H1 (cell line): ENCODE measurements around the gene RASGEF1B. TPM values are rescaled to one million over a fixed set of nuclear protein-coding genes. Genes with fewer than 3 reads are reported as not detected.

Experiments used
- CTCF ChIA-PET: fragments of 300-600 bp; sonication (Branson Sonifier 250); formaldehyde crosslinking; loops from one replicate; lab custom pipeline; 2021; ENCODE audit not compliant: partially characterized antibody; lab: Charles Lee
- POLR2A ChIA-PET: fragments of 300-600 bp; sonication (Branson Sonifier 250); formaldehyde crosslinking; loops from one replicate; lab custom pipeline; 2021; ENCODE audit warnings: inconsistent platforms; ENCODE audit not compliant: partially characterized antibody; lab: Charles Lee
- DNase-seq, 2 experiments: peaks; one replicate each; pipeline versions ENCODE4 v3.0.0 to v3.0.0-alpha.2; 2010 to 2022; ENCODE audit warnings: low spot score in 2 of 2, low read depth in 1 of 2, mixed read lengths in 1 of 2
- FAIRE-seq: peaks from 2 replicates; lab custom pipeline; 2011; peaks lifted over from hg19 to GRCh38; lab: Jason Lieb, UNC
- H2AFZ ChIP-seq: 2 replicates; pipeline ENCODE4 v1.8.1; 2012; ENCODE audit warnings: low read length, inconsistent platforms
- H2AK5ac ChIP-seq: 2 replicates; pipeline ENCODE4 v1.6.1; 2013; ENCODE audit warnings: low read depth, low read length
- H2BK120ac ChIP-seq: replicated peaks from 2 replicates; pipeline ENCODE3; 2013; ENCODE audit warnings: low read depth, low read length, inconsistent platforms
- H2BK12ac ChIP-seq: 2 replicates; pipeline ENCODE4 v1.6.1; 2013; ENCODE audit warnings: low read depth, low read length
- H2BK15ac ChIP-seq: 2 replicates; pipeline ENCODE4 v1.6.1; 2013; ENCODE audit warnings: low read length
- H2BK20ac ChIP-seq: 2 replicates; pipeline ENCODE4 v1.6.1; 2013; ENCODE audit warnings: low read length
- H2BK5ac ChIP-seq: 2 replicates; pipeline ENCODE4 v1.6.1; 2013; ENCODE audit warnings: low read depth, low read length
- H3K14ac ChIP-seq: 2 replicates; pipeline ENCODE4 v1.6.1; 2013; ENCODE audit warnings: inconsistent platforms; ENCODE audit not compliant: insufficient read length
- H3K18ac ChIP-seq: 2 replicates; pipeline ENCODE4 v1.6.1; 2013; ENCODE audit warnings: low read length; ENCODE audit errors: extremely low read depth
- H3K23ac ChIP-seq: 2 replicates; pipeline ENCODE4 v1.6.1; 2013; ENCODE audit warnings: inconsistent platforms; ENCODE audit not compliant: insufficient read length
- H3K23me2 ChIP-seq: 2 replicates; pipeline ENCODE4 v1.6.1; 2013; ENCODE audit warnings: low read depth, low read length
- H3K27ac ChIP-seq: 2 replicates; pipeline ENCODE4 v1.6.1; 2011; ENCODE audit warnings: low read depth, low read length, inconsistent platforms
- H3K27me3 ChIP-seq, 4 experiments: replicated peaks in 1 of 4; 1 replicate in 1 of 4; 2 replicates in 3 of 4; pipeline versions ENCODE4 v1.6.1 to v1.8.1; 2011 to 2013; ENCODE audit warnings: low read length in 3 of 4, mild to moderate bottlenecking in 3 of 4, inconsistent platforms in 2 of 4, mixed read lengths in 2 of 4, moderate library complexity in 1 of 4; ENCODE audit not compliant: control insufficient read depth in 3 of 4, insufficient read depth in 3 of 4; ENCODE audit errors: extremely low read depth in 1 of 4
- H3K36me3 ChIP-seq, 4 experiments: 2 replicates each; pipeline versions ENCODE4 v1.6.1 to v1.8.1; 2011 to 2013; ENCODE audit warnings: mild to moderate bottlenecking in 4 of 4, low read length in 3 of 4, moderate library complexity in 2 of 4, control low read depth in 1 of 4, inconsistent platforms in 1 of 4; ENCODE audit not compliant: insufficient read depth in 4 of 4, control insufficient read depth in 2 of 4
- H3K4ac ChIP-seq: replicated peaks from 2 replicates; pipeline ENCODE3; 2013; ENCODE audit warnings: low read length, low read depth, mixed read lengths, inconsistent platforms; ENCODE audit not compliant: insufficient read length
- H3K4me1 ChIP-seq, 4 experiments: replicated peaks in 1 of 4; 1 replicate in 1 of 4; 2 replicates in 3 of 4; pipeline versions ENCODE4 v1.6.1 to v1.8.1; 2011 to 2013; ENCODE audit warnings: low read length in 3 of 4, inconsistent platforms in 2 of 4, mixed read lengths in 1 of 4; ENCODE audit not compliant: insufficient read depth in 4 of 4, control insufficient read depth in 3 of 4
- H3K4me2 ChIP-seq, 2 experiments: 2 replicates each; pipeline versions ENCODE4 v1.6.1 to v1.8.1; 2011 to 2013; ENCODE audit warnings: low read depth in 2 of 2, low read length in 2 of 2, control low read depth in 1 of 2, inconsistent platforms in 1 of 2, mild to moderate bottlenecking in 1 of 2; ENCODE audit not compliant: insufficient read depth in 1 of 2
- H3K4me3 ChIP-seq, 4 experiments: fragments of 200-600, 300-600 bp in 1 of 4; sonication (generic), shearing (Covaris generic), sonication (Bioruptor Twin) in 1 of 4; 2 replicates each; pipeline versions ENCODE4 v1.5.1 to v1.8.1; 2011 to 2016; ENCODE audit warnings: low read length in 4 of 4, low read depth in 3 of 4, control low read depth in 2 of 4, inconsistent platforms in 2 of 4, mild to moderate bottlenecking in 2 of 4, mixed read lengths in 1 of 4, moderate library complexity in 1 of 4; ENCODE audit not compliant: insufficient read depth in 2 of 4; ENCODE audit errors: extremely low read depth in 1 of 4
- H3K56ac ChIP-seq: replicated peaks from 2 replicates; pipeline ENCODE3; 2013; ENCODE audit warnings: low read depth, mild to moderate bottlenecking, mixed read lengths, low read length, inconsistent platforms; ENCODE audit not compliant: insufficient read length
- H3K79me1 ChIP-seq: 2 replicates; pipeline ENCODE4 v1.6.1; 2013; ENCODE audit warnings: low read depth, low read length, control low read depth
- H3K79me2 ChIP-seq, 2 experiments: 2 replicates each; pipeline versions ENCODE4 v1.6.1 to v1.8.1; 2012 to 2013; ENCODE audit warnings: low read length in 2 of 2, mild to moderate bottlenecking in 2 of 2, inconsistent platforms in 1 of 2; ENCODE audit not compliant: insufficient read depth in 2 of 2, control insufficient read depth in 1 of 2
- H3K9ac ChIP-seq, 4 experiments: replicated peaks in 1 of 4; 1 replicate in 1 of 4; 2 replicates in 3 of 4; pipeline versions ENCODE4 v1.6.1 to v1.8.1; 2011 to 2013; ENCODE audit warnings: low read depth in 3 of 4, low read length in 3 of 4, control low read depth in 2 of 4, mild to moderate bottlenecking in 2 of 4, moderate library complexity in 2 of 4, inconsistent platforms in 1 of 4; ENCODE audit errors: extremely low read depth in 1 of 4
- H3K9me3 ChIP-seq, 2 experiments: 2 replicates each; pipeline versions ENCODE4 v1.6.1 to v1.8.1; 2012 to 2013; ENCODE audit warnings: mild to moderate bottlenecking in 2 of 2, moderate library complexity in 2 of 2, control low read depth in 1 of 2, inconsistent platforms in 1 of 2, low read depth in 1 of 2, low read length in 1 of 2, mixed read lengths in 1 of 2; ENCODE audit not compliant: insufficient read depth in 2 of 2
- H4K20me1 ChIP-seq, 2 experiments: replicated peaks in 1 of 2; 2 replicates each; pipeline versions ENCODE3 to v1.8.1; 2011 to 2013; ENCODE audit warnings: inconsistent platforms in 2 of 2, low read length in 2 of 2, mild to moderate bottlenecking in 1 of 2; ENCODE audit not compliant: insufficient read depth in 2 of 2, control insufficient read depth in 1 of 2
- H4K5ac ChIP-seq: 2 replicates; pipeline ENCODE4 v1.6.1; 2013; ENCODE audit warnings: low read length, low read depth, mixed read lengths, inconsistent platforms; ENCODE audit not compliant: insufficient read length
- H4K8ac ChIP-seq: 2 replicates; pipeline ENCODE4 v1.8.0; 2013; ENCODE audit warnings: mild to moderate bottlenecking, moderate library complexity, low read length, inconsistent platforms; ENCODE audit not compliant: insufficient read depth; ENCODE audit errors: extremely low read depth
- H4K91ac ChIP-seq: replicated peaks from 2 replicates; pipeline ENCODE3; 2013; ENCODE audit warnings: low read length, mixed read lengths, inconsistent platforms; ENCODE audit not compliant: insufficient read length
- NRF1 ChIP-seq: IDR thresholded peaks from 2 replicates; pipeline ENCODE4 v1.6.1; 2011; ENCODE audit warnings: mild to moderate bottlenecking, low read depth, low read length, improper control_type of control experiment
- RAD21 ChIP-seq, 2 experiments: IDR thresholded peaks in 1 of 2; conservative IDR thresholded peaks in 1 of 2; 2 replicates each; pipeline ENCODE4 v1.6.1; 2011; ENCODE audit warnings: low read depth in 2 of 2, low read length in 2 of 2, improper control_type of control experiment in 1 of 2, inconsistent platforms in 1 of 2, mild to moderate bottlenecking in 1 of 2, moderate library complexity in 1 of 2
- RNF2 ChIP-seq: fragments of 200-900, 300-1000 bp; sonication (generic); IDR thresholded peaks from 2 replicates; pipeline ENCODE4 v1.7.1; 2016; ENCODE audit warnings: borderline replicate concordance, low read depth, mild to moderate bottlenecking, antibody characterized with exemption, low read length; ENCODE audit not compliant: poor library complexity, severe bottlenecking; ENCODE audit errors: missing control alignments
- SAP30 ChIP-seq: fragments of 300-600 bp; sonication (generic); IDR thresholded peaks from 2 replicates; pipeline ENCODE4 v1.7.1; 2012; ENCODE audit warnings: low read length, moderate library complexity, mild to moderate bottlenecking, inconsistent platforms; ENCODE audit not compliant: insufficient read depth, insufficient replicate concordance
- SUZ12 ChIP-seq: fragments of 200-600 bp; sonication (generic); IDR thresholded peaks from 2 replicates; pipeline ENCODE4 v1.6.1; 2012; ENCODE audit warnings: mild to moderate bottlenecking, inconsistent platforms, low read length, moderate library complexity, mixed read lengths
- TEAD4 ChIP-seq: IDR thresholded peaks from 2 replicates; pipeline ENCODE4 v1.6.1; 2012; ENCODE audit warnings: low read depth, low read length, inconsistent platforms, mixed read lengths
- WGBS, 2 experiments: shearing (Covaris generic) in 1 of 2; methylation state at CpG; one replicate each; pipeline versions ENCODE4 v1.1.6 to v1.1.7; 2013 to 2015; ENCODE audit warnings: low lambda C conversion rate in 2 of 2, mixed read lengths in 2 of 2, inconsistent platforms in 1 of 2, low coverage in 1 of 2, missing lambda C conversion rate in 1 of 2; ENCODE audit not compliant: insufficient replicate concordance in 2 of 2, insufficient coverage in 1 of 2, insufficient read length in 1 of 2; ENCODE audit errors: extremely low coverage in 1 of 2, missing lambda C conversion rate in 1 of 2; 5-methylcytosine and 5-hydroxymethylcytosine counted together
- polyA plus RNA-seq, 7 experiments: library from polyadenylated mRNA; depleted of rRNA in 3 of 7; stranded (reverse) in 5 of 7; unstranded in 2 of 7; fragments of >200 nt in 5 of 7; fragments of 200-250 nt in 2 of 7; gene quantifications; 1 replicate in 5 of 7; 2 replicates in 1 of 7; 4 replicates in 1 of 7; pipeline versions ENCODE4 v1.2.1 to v1.2.3, GENCODE V29; 2011 to 2013; ENCODE audit warnings: missing spikeins in 2 of 7, mixed read lengths in 2 of 7
- total RNA-seq: library from RNA; stranded (reverse); fragmentation: NEBNext Ultra II Directional; extraction: Animal tissue kit (Norgen Biotek cat#: 25700); gene quantifications from 2 replicates; pipeline ENCODE4 v1.2.1, GENCODE V29; 2021

Gene RASGEF1B
- total and polyA plus RNA-seq, 2 of the 8 experiments (the other 6 are each of a cell fraction or from before 2014, with no cell fraction given) = 1.6 to 4.7 TPM

DNA sequence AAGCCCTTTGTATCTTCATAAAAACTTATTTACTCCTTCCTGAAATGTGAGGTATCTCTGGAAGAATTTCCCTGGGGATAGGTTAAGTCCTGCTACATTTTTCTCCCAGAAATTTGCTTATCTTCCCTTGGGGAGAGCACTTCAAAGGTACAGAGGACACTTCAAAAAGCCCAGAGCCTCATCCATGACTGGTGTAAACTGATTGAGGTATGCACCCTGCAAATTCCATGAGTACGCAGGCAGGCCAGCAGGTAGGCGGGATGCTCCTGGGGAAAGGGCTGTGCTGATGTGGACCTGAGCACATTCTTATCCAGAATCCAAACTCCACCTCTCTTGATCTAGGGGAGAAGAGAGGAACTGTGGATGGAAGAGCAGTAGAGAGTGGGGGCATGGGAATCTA, 26.3 kb upstream of the RASGEF1B start:
- no peak overlapping the region for H3K4me3 ChIP-seq
- 84% methylated on average over 2 of the region's 2 CpGs; no CpG with 5 or more reads in 1 of the 2 experiments for WGBS, 2 experiments
- no peak overlapping the region for H3K4ac ChIP-seq
- H3K27ac ChIP-seq = no peak overlapping the region
- no peak overlapping the region for H2BK5ac ChIP-seq
- H3K27me3 ChIP-seq = no peaks in the 10 kb centered on the region
- no peak overlapping the region for H2BK20ac ChIP-seq
- no peak overlapping the region for H2BK12ac ChIP-seq
- H3K23ac ChIP-seq = no peak overlapping the region
- H2BK120ac ChIP-seq = no peak overlapping the region
- H4K8ac ChIP-seq = no peak overlapping the region
- no peaks in the 10 kb centered on the region; a peak in 1 of 4 replicates for H3K9me3 ChIP-seq
- H3K14ac ChIP-seq = no peak overlapping the region
- H3K79me1 ChIP-seq = no peaks in the 10 kb centered on the region
- no peak overlapping the region for H2BK15ac ChIP-seq
- H3K56ac ChIP-seq = no peak overlapping the region
- peaks cover 0 to 3% (median 0%) of the 10 kb centered on the region in 4 experiments; a peak in 1 of 7 replicates for H3K4me1 ChIP-seq
- FAIRE-seq = no peak
- no peak for TF ChIP-seq RAD21 (IDR thresholded peaks at IDR 0.05 in 1 of 2, conservative IDR thresholded peaks at IDR 0.05 in 1 of 2; ENCODE audit: low read depth in 2 of 2, low read length in 2 of 2)
- TF ChIP-seq SAP30 = no peak
- TF ChIP-seq TEAD4 = peak; percentile 53; the same call in 1 of the 2 replicates
- TF ChIP-seq SUZ12 = no peak
- TF ChIP-seq RNF2 = no peak
- TF ChIP-seq NRF1 = no peak
- no peak overlapping the region for H3K4me2 ChIP-seq
- no peak overlapping the region for H4K5ac ChIP-seq
- CTCF ChIA-PET = interaction anchor here (1.6 kb wide), 2 partner anchors 26 to 415 kb away, joined by 4 read pairs; partner anchors contain the start of gene RASGEF1B
- H3K36me3 ChIP-seq = no peaks in the 10 kb centered on the region
- no peak overlapping the region for H2AK5ac ChIP-seq
- no peak overlapping the region for H4K91ac ChIP-seq
- H4K20me1 ChIP-seq = no peaks in the 10 kb centered on the region
- POLR2A ChIA-PET = no interaction called here
- no peak overlapping the region for H3K9ac ChIP-seq
- H3K18ac ChIP-seq = no peak overlapping the region
- no peaks in the 10 kb centered on the region for H3K23me2 ChIP-seq
- H2AFZ ChIP-seq = no peak overlapping the region; the same call in 1 of the 2 replicates
- no peaks in the 10 kb centered on the region for H3K79me2 ChIP-seq
- no peak for DNase-seq
